Measurements from ENCODE around the gene SORCS3.

SORCS3 gene

DNA sequence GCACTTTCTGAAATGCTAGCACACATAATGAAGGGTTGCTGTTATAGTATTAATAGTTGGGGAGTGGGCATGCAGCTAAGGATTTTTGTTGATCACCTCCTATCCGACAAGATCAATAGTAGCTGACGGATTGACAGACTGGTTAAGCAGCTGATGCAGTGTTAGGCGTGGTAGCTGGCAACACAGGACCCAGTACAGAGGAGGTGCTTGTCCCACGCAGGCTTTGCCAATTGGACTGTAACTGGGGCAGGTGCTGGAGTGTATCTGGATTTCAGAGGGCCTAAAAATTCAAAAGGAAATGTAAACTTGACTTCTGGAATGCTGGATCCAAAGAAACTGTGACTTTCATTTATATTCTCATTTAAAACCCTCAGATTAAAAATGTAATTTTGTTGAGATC is 340.9 kb downstream of the SORCS3 start:
- no peak overlapping the region for H3K4me3 ChIP-seq (ENCODE audit: low read depth, low read length)
- H3K27me3 ChIP-seq (ENCODE audit: insufficient read depth, low read depth, severe bottlenecking) = no peaks in the 10 kb centered on the region
- TF ChIP-seq, protein P1, sequence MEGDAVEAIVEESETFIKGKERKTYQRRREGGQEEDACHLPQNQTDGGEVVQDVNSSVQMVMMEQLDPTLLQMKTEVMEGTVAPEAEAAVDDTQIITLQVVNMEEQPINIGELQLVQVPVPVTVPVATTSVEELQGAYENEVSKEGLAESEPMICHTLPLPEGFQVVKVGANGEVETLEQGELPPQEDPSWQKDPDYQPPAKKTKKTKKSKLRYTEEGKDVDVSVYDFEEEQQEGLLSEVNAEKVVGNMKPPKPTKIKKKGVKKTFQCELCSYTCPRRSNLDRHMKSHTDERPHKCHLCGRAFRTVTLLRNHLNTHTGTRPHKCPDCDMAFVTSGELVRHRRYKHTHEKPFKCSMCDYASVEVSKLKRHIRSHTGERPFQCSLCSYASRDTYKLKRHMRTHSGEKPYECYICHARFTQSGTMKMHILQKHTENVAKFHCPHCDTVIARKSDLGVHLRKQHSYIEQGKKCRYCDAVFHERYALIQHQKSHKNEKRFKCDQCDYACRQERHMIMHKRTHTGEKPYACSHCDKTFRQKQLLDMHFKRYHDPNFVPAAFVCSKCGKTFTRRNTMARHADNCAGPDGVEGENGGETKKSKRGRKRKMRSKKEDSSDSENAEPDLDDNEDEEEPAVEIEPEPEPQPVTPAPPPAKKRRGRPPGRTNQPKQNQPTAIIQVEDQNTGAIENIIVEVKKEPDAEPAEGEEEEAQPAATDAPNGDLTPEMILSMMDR (IDR thresholded peaks at IDR 0.05; ENCODE audit: low read depth, low read length) = no peak
- no peaks in the 10 kb centered on the region for H3K36me3 ChIP-seq
- no peak overlapping the region for H3K27ac ChIP-seq
- no peak for DNase-seq
- H3K9me3 ChIP-seq (ENCODE audit: severe bottlenecking) = no peaks in the 10 kb centered on the region

DNA sequence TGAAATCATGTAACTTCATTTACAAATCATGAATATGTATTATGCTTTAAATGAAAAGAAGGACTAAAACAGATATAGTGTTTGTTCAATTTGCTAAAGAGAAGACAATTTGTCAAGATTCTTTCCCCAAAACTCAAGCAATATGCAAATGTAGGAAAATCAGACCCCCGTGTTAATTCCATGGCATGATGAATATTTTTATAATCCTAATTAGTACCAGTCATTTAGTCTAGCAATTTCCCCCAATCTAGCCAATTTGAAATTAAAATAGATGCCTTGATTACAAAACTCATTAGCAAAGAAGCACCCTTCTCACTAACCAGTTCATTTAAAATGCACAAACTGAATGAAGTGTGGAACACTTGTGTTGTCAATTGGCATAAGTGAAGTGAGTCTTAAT is 347.6 kb downstream of the SORCS3 start:
- Histone ChIP-seq H3K9me3 (ENCODE audit: severe bottlenecking) (no peaks in the 10 kb centered on the region), H3K27ac (no peak overlapping the region), H3K36me3 (no peaks in the 10 kb centered on the region), H3K4me3 (ENCODE audit: low read depth, low read length) (no peak overlapping the region), H3K27me3 (ENCODE audit: insufficient read depth, low read depth, severe bottlenecking) (no peaks in the 10 kb centered on the region)
- no peak for DNase-seq
- TF ChIP-seq, protein P1 (IDR thresholded peaks at IDR 0.05; ENCODE audit: low read depth, low read length) = no peak

DNA sequence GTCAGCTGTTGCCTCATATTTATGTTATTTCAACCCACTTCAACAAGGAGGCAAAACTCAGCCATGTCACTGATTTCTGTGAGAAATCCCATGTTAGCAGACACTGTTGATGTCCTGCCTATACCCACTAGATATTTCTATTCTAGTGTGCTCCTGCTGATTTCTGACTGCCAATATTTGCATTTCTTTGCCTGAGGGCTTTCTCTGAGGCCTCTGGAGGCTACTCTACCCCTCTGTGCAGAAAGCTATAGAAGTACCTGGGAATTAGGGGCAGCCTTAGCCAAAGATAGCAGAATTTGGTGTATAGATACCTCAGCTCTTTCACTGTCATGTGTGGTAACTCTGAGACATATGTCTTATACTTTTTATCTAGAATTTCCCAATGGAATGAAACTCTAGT is 348.8 kb downstream of the SORCS3 start:
- Histone ChIP-seq H3K4me3 (ENCODE audit: low read depth, low read length) (no peak overlapping the region), H3K9me3 (ENCODE audit: severe bottlenecking) (no peaks in the 10 kb centered on the region), H3K27me3 (ENCODE audit: insufficient read depth, low read depth, severe bottlenecking) (no peaks in the 10 kb centered on the region), H3K36me3 (no peaks in the 10 kb centered on the region), H3K27ac (no peak overlapping the region)
- DNase-seq = no peak
- TF ChIP-seq, protein P1 (IDR thresholded peaks at IDR 0.05; ENCODE audit: low read depth, low read length) = no peak

- DNase-seq = no peak
- TF ChIP-seq, protein P1 (IDR thresholded peaks at IDR 0.05; ENCODE audit: low read depth, low read length) = no peak
- no peak overlapping the region for H3K27ac ChIP-seq
These were observed 352.0 kb downstream of the SORCS3 start for GRCh38 chr10:104993085-104993484.

GRCh38 chr10:105001269-105001668 is 360.2 kb downstream of the SORCS3 start:
- no peaks in the 10 kb centered on the region for H3K9me3 ChIP-seq (ENCODE audit: severe bottlenecking)
- no peak overlapping the region for H3K27ac ChIP-seq
- DNase-seq = no peak
- no peak overlapping the region for H3K4me3 ChIP-seq (ENCODE audit: low read depth, low read length)
- no peaks in the 10 kb centered on the region for H3K27me3 ChIP-seq (ENCODE audit: insufficient read depth, low read depth, severe bottlenecking)
- H3K36me3 ChIP-seq = no peaks in the 10 kb centered on the region
- TF ChIP-seq, protein P1 (IDR thresholded peaks at IDR 0.05; ENCODE audit: low read depth, low read length) = no peak

More at GRCh38 chr10:104993085-104993484, 352.0 kb downstream of the SORCS3 start:
- Histone ChIP-seq H3K27me3 (ENCODE audit: insufficient read depth, low read depth, severe bottlenecking) (no peaks in the 10 kb centered on the region), H3K36me3 (no peaks in the 10 kb centered on the region), H3K4me3 (ENCODE audit: low read depth, low read length) (no peak overlapping the region), H3K9me3 (ENCODE audit: severe bottlenecking) (no peaks in the 10 kb centered on the region)

DNA sequence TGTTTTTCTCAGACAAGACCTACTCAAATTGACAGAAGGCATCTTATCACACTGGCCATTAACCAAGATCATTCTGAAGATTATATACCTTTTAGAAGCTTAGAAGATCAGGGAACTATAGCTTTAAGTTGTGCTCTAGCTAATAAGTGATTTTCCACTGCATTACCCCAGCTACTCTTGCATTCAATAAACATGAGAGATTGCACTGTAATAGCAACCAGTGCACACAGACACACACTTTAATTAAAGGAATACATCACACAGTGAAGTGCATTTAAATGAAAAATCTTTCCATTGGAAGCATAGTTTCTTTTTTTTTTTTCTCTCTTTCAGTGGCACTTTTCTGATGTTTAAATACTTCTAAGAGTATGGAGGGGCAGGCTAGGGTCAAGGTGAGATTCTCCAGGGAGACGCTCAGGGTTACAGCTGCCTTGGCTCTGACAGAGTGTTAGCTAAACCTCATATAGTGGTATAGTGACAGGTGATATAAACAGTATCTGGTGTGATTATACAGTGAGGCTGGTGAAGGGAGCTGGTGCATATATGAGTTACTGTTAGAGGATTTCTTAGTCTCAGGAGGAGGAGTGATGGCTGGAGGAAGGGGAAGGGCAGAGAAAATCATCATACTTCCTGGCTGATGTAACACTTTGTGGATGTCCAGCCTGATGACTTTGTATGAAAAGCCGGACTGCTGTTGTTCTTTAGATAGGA is 369.5 kb downstream of the SORCS3 start:
- Histone ChIP-seq H3K9me3 (ENCODE audit: severe bottlenecking) (no peaks in the 10 kb centered on the region), H3K36me3 (no peaks in the 10 kb centered on the region), H3K4me3 (ENCODE audit: low read depth, low read length) (no peak overlapping the region), H3K27ac (peak overlapping the region; percentile 65), H3K27me3 (ENCODE audit: insufficient read depth, low read depth, severe bottlenecking) (no peaks in the 10 kb centered on the region)
- TF ChIP-seq, protein P1 (IDR thresholded peaks at IDR 0.05; ENCODE audit: low read depth, low read length) = no peak
- peak; percentile 16 for DNase-seq

All from WERI-Rb-1 (cell line).